AG10803 (cell line): ENCODE measurements around the gene SPATA17.
"Not testable (repeated sequence)": the region's sequence is repeated elsewhere in the genome, so short reads cannot be mapped to it uniquely, and the experiment has no call there.

Source experiments
- DNase-seq: peaks from one replicate; pipeline ENCODE4 v3.0.0; 2010; ENCODE audit warnings: low read depth
- H3K4me3 ChIP-seq: 2 replicates; pipeline ENCODE4 v1.5.1; 2011; ENCODE audit warnings: mild to moderate bottlenecking, low read length, control low read depth
- CTCF ChIP-seq: conservative IDR thresholded peaks from 2 replicates; pipeline ENCODE4 v1.5.1; 2011; ENCODE audit warnings: mild to moderate bottlenecking, low read length, control low read depth, inconsistent platforms

The SPATA17 gene

GRCh38 chr1:217630711-217631591 is at the start of gene SPATA17, which contains the start of gene GPATCH2:
TSS of gene SPATA17 (plus strand) at chr1:217631344. CDS start at chr1:217631379, 35 bp downstream.
TSS of gene GPATCH2 (minus strand) at chr1:217631090. CDS start at chr1:217630971, 119 bp downstream.
- TF ChIP-seq CTCF, result peak; percentile 38
- H3K4me3 ChIP-seq, result peak within 1 kb of the TSS; percentile 80
- peak; percentile 93 for DNase-seq

- H3K4me3 ChIP-seq, DNase-seq: not testable (repeated sequence)
Observed at GRCh38 chr1:217584286-217584811, 46.8 kb upstream of the SPATA17 start.

GRCh38 chr1:217585577-217585976 is 45.6 kb upstream of the SPATA17 start:
- no peak overlapping the region for H3K4me3 ChIP-seq
- DNase-seq, result peak; percentile 32
- no peak for TF ChIP-seq CTCF

- H3K4me3 ChIP-seq, result no peak overlapping the region
- DNase-seq, result peak; percentile 5
- no peak for TF ChIP-seq CTCF
Observed at GRCh38 chr1:217586586-217586985, 44.6 kb upstream of the SPATA17 start.

GRCh38 chr1:217590598-217590997 is 40.5 kb upstream of the SPATA17 start:
- no peak for DNase-seq
- H3K4me3 ChIP-seq, result no peak overlapping the region
- no peak for TF ChIP-seq CTCF

GRCh38 chr1:217599154-217599553 is 32.0 kb upstream of the SPATA17 start:
- no peak for TF ChIP-seq CTCF
- no peak overlapping the region for H3K4me3 ChIP-seq
- no peak for DNase-seq

GRCh38 chr1:217602380-217602779 is 28.8 kb upstream of the SPATA17 start:
- DNase-seq, result no peak
- no peak overlapping the region for H3K4me3 ChIP-seq
- no peak for TF ChIP-seq CTCF
